ENCODE measurements around the gene TEX55.

TEX55 gene

DNA sequence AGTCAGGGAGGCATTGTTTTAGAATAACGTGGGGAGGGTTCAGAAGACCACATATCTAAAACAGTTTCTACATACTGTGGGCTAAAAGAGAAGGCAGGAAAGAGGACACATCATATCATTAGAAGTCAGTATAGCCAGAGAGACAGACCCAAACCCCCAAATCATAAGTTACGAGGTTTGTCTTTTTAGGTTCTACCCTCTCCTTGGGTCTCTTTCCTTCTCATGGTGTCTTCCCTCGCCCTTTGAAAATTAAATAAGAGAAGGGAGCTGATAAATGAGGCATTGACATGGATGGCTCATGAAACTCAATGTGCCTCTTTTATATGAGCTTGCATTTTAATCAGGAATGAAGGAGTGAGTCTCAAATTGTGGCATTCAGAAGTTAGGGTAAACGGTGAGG is 30.8 kb downstream of the TEX55 start:
- no peak overlapping the region for H3K4me3 Mint-ChIP-seq
- no peak overlapping the region for H3K27ac Mint-ChIP-seq
- H3K4me1 Mint-ChIP-seq (ENCODE audit: low read depth): no peaks in the 10 kb centered on the region
- no peaks in the 10 kb centered on the region for H3K36me3 Mint-ChIP-seq (ENCODE audit: low read depth)
- no peak for DNase-seq (ENCODE audit: low spot score)
- H3K27me3 Mint-ChIP-seq (ENCODE audit: low read depth): peaks cover 8% of the 10 kb centered on the region
- no peaks in the 10 kb centered on the region for H3K9me3 Mint-ChIP-seq

DNA sequence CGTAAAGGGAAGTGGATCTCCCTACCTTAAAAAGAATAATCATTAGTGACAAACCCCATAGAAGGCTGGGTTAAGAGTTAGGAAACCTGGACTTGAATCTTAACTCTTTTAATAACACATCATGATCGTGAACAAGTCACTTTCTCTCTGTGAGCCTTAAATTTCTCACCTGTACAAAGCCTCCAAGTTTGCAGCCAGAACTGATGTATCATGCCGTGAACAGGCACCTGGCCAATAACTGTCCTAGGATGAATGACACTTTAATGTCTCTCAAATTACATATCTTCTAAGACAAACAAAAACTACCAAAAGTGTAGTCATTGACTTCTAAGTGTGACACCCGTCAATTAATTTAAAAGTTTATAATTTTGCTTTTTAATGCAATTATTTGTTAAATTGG is 31.4 kb downstream of the TEX55 start:
- no peaks in the 10 kb centered on the region for H3K36me3 Mint-ChIP-seq (ENCODE audit: low read depth)
- H3K4me3 Mint-ChIP-seq: no peak overlapping the region
- H3K4me1 Mint-ChIP-seq (ENCODE audit: low read depth): no peaks in the 10 kb centered on the region
- DNase-seq (ENCODE audit: low spot score): no peak
- peaks cover 8% of the 10 kb centered on the region for H3K27me3 Mint-ChIP-seq (ENCODE audit: low read depth)
- no peaks in the 10 kb centered on the region for H3K9me3 Mint-ChIP-seq
- H3K27ac Mint-ChIP-seq: no peak overlapping the region

DNA sequence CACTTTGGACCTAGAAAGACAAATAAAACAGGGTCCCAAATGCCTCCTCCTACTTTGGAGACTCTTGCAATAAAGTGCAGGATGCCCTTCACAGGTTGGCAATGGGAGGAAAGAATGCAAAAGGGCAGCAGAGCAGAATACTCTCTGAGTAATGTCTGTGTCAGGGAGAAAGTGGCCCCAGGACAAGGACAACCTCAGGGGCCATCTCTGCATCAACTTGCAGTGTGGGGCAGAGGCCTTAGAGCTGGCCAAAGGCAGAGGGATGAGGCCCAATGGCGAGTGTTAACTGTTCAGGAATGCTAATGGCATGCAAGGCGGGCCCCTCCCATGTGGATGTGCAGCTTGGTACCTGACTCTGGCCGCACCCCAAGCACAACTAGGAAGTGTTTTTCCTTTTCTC is 35.8 kb downstream of the TEX55 start:
- Mint-ChIP-seq H3K4me1 (ENCODE audit: low read depth) (no peaks in the 10 kb centered on the region), H3K4me3 (no peak overlapping the region), H3K9me3 (no peaks in the 10 kb centered on the region), H3K27ac (no peak overlapping the region), H3K27me3 (ENCODE audit: low read depth) (peaks cover 2% of the 10 kb centered on the region), H3K36me3 (ENCODE audit: low read depth) (no peaks in the 10 kb centered on the region)
- no peak for DNase-seq (ENCODE audit: low spot score)

DNA sequence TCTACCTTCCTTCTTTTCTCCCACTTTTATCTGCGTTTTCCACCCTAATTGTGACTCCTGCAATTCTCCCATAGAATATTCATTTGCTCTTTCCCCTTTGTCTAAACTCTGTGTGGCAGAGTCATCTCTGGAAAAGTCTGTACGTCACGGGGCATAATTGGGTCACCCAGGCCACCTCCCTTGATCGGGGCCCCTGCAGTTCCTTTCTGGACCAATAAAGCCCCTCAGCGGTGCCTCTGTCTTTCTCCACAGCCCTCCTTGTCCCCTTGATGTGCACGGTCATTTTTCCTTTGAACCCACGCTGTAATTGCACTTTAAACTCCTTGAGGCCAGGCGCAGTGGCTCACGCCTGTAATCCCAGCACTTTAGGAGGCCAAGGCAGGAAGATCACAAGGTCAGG is 38.1 kb downstream of the TEX55 start:
- no peaks in the 10 kb centered on the region for H3K36me3 Mint-ChIP-seq (ENCODE audit: low read depth)
- DNase-seq (ENCODE audit: low spot score): no peak
- no peaks in the 10 kb centered on the region for H3K27me3 Mint-ChIP-seq (ENCODE audit: low read depth)
- H3K4me1 Mint-ChIP-seq (ENCODE audit: low read depth): no peaks in the 10 kb centered on the region
- no peak overlapping the region for H3K27ac Mint-ChIP-seq
- H3K4me3 Mint-ChIP-seq: no peak overlapping the region
- no peaks in the 10 kb centered on the region for H3K9me3 Mint-ChIP-seq

DNA sequence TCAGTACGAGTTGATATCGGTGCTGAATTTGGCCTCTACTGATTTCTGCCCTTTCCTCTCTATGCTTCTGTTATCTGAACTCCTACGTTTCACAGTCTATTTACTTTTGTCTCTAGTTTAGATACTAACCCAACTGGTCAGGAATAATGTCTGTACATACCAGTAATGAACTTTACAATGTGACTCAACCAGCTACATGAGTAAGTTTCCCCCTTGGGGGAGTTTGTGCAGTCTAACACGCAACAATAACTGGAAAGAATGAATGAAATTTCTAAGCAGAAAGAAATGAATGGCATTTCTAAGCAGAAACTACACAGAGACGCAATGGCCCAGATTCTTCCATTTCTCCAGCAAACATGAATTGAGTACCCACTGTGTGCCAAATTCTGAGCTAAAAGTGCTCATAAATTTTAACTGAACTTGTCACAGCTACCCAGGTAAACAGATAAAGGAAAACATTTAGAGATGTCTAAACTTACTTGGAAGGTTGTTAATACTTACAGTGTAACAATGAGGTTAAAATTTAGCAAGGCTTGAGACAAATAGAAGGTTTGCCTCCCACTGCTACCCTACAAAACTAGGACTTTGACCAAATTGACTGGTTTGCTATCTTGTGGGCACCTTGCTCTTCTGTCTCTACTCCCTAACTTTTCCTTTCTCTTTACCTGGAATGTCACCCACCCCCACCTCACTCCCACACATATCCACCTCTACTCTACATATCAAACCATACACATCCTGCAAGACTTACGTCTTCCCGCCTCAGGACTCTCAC is 39.0 kb downstream of the TEX55 start:
- Mint-ChIP-seq H3K36me3 (ENCODE audit: low read depth) (no peaks in the 10 kb centered on the region), H3K4me1 (ENCODE audit: low read depth) (no peaks in the 10 kb centered on the region), H3K27me3 (ENCODE audit: low read depth) (no peaks in the 10 kb centered on the region), H3K27ac (no peak overlapping the region), H3K9me3 (no peaks in the 10 kb centered on the region), H3K4me3 (no peak overlapping the region)
- no peak for DNase-seq (ENCODE audit: low spot score)

DNA sequence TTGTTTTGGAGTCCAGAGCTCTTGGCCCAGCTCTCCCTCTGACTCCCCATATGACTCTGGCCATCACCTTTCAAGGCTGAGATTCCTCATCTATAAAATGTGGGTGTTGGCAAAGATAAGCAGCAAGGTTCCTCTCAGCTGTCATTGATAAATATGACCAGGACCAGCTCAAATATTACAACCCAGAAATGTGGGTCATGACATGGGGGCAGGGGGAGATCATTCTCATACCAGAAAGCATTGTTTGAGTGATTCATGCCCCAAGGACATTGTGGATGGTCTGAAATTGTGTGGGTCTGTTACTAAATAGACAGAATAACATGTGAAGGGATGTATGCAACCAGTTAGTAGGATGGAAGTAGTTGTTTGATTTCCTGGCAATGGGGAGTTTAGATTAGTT is 41.3 kb downstream of the TEX55 start:
- H3K36me3 Mint-ChIP-seq (ENCODE audit: low read depth): no peaks in the 10 kb centered on the region
- no peak for DNase-seq (ENCODE audit: low spot score)
- H3K9me3 Mint-ChIP-seq: no peaks in the 10 kb centered on the region
- no peak overlapping the region for H3K4me3 Mint-ChIP-seq
- no peaks in the 10 kb centered on the region for H3K27me3 Mint-ChIP-seq (ENCODE audit: low read depth)
- H3K4me1 Mint-ChIP-seq (ENCODE audit: low read depth): no peaks in the 10 kb centered on the region
- no peak overlapping the region for H3K27ac Mint-ChIP-seq

DNA sequence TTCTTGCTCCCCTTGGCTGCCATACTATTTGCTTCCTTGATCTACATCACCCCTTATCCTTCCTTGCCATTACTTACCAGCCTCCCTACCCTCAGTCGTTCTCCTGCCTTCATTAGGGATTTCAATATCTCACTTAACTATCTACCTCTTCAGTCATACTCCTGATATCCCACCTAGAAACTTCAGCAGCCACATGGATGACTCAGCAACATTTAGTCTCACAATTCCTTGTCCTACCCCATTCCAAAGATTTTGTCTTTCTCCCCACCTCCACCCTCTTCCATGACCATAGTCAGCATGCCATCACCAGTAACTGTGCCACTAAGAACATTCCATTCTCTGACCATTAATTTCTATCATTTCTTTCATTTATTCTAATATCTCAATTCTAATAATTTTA is 45.8 kb downstream of the TEX55 start:
- Mint-ChIP-seq H3K4me1 (ENCODE audit: low read depth) (no peaks in the 10 kb centered on the region), H3K9me3 (no peaks in the 10 kb centered on the region), H3K4me3 (no peak overlapping the region), H3K27ac (no peak overlapping the region), H3K27me3 (ENCODE audit: low read depth) (peaks cover 5% of the 10 kb centered on the region), H3K36me3 (ENCODE audit: low read depth) (no peaks in the 10 kb centered on the region)
- no peak for DNase-seq (ENCODE audit: low spot score)

DNA sequence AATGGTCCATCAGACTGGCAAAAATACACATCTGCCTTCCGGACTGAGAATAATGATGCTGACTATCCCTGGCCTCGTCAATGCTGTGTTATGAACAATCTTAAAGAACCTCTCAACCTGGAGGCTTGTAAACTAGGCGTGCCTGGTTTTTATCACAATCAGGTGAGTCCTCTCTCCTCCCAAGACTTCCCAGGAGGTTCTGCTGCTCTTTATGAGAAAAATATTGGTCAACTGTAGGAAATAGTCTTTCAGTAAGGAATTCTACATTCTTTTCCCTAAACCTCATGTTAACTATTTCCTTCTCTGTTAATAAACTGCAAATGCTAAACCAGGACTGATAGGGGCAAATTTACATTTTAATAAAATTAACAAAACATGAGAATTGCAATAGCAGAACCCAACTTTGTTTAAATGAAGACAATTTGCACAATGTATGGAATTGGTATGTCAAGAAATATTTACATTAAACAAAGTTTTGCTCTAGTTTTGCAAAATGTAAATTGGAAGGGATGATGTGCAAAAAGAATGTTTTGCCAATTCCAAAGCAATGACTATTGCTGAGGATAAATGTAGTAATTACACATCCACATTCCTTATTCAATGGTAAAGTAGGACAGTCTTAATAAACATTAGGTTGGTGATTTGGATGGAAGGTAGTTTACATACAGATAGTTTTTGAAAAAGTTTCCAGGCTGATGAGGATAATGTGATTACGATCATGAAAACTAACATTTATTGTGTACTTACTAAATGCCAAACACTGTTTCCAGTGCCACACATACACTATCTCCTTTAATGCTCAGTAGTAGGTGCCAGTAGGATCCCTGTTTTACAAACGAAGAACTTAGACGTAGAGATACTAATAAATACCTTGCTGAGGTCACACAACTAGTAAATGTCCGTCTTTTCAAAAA is 48.5 kb downstream of the TEX55 start:
- H3K4me3 Mint-ChIP-seq: no peak overlapping the region
- no peak for DNase-seq (ENCODE audit: low spot score)
- H3K36me3 Mint-ChIP-seq (ENCODE audit: low read depth): no peaks in the 10 kb centered on the region
- no peak overlapping the region for H3K27ac Mint-ChIP-seq
- peaks cover 5% of the 10 kb centered on the region for H3K27me3 Mint-ChIP-seq (ENCODE audit: low read depth)
- no peaks in the 10 kb centered on the region for H3K9me3 Mint-ChIP-seq
- H3K4me1 Mint-ChIP-seq (ENCODE audit: low read depth): no peaks in the 10 kb centered on the region

DNA sequence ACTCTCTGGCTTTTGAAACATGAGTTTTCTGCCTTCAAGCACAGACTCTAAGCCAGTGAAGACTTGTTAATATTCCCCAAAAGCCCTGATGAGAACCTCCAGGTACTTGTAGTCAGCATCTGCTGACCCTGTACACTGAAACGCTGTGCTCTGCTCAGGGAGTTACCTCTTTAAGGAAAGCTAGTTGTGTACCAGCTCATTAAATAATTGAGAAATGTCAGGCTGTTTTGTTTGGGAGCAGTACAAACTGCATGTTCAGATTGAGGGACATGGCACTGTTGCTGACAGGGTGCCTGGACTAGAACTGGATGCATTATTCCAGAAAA is 49.1 kb downstream of the TEX55 start:
- Mint-ChIP-seq H3K27me3 (ENCODE audit: low read depth) (peaks cover 5% of the 10 kb centered on the region), H3K27ac (no peak overlapping the region), H3K4me1 (ENCODE audit: low read depth) (no peaks in the 10 kb centered on the region), H3K4me3 (no peak overlapping the region), H3K36me3 (ENCODE audit: low read depth) (no peaks in the 10 kb centered on the region), H3K9me3 (no peaks in the 10 kb centered on the region)
- DNase-seq (ENCODE audit: low spot score): no peak

DNA sequence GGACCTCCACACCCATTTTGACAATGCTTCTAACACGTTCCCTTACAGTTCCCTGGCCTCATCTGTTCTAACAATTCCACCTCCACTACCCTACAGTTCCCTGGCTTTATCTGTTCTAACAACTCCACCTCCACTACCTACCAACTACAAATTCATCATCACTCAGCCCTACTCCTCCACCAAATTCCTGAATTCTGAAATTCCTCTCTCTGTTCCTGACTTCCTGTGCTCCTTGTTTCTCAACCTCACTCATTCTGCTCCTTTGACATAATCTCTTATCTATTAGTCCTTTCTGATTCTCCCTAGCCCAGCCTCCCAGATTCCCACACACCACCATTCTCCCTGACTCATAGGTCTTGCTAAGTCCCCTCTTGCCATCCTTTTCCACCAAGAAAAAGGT is 49.9 kb downstream of the TEX55 start:
- no peak for DNase-seq (ENCODE audit: low spot score)
- Mint-ChIP-seq H3K27me3 (ENCODE audit: low read depth) (peaks cover 5% of the 10 kb centered on the region), H3K36me3 (ENCODE audit: low read depth) (no peaks in the 10 kb centered on the region)

More for the DNA sequence above, 49.9 kb downstream of the TEX55 start:
- no peaks in the 10 kb centered on the region for H3K9me3 Mint-ChIP-seq
- H3K4me1 Mint-ChIP-seq (ENCODE audit: low read depth): no peaks in the 10 kb centered on the region
- H3K4me3 Mint-ChIP-seq: no peak overlapping the region
- H3K27ac Mint-ChIP-seq: no peak overlapping the region
